Activated CD4-positive, alpha-beta T cell treated with anti-CD3 and anti-CD28 coated beads, Interleukin-2, amount 50 U/mL, for 4 hours (primary cell): Measurements from ENCODE around the gene LTBP3.

Experiments used
- DNase-seq, 2 experiments: peaks; one replicate each; pipeline ENCODE4 v3.0.0-alpha.2; 2020

The LTBP3 gene

GRCh38 chr11:65558002-65558929 lies at the start of gene LTBP3:
LTBP3 (minus strand) TSS chr11:65558359; CDS start chr11:65557959, 400 bp downstream.
- DNase-seq: peak in 1 of 2 experiments; percentile 25

- no peak for DNase-seq
Observed at GRCh38 chr11:65606876-65607613, 48.9 kb upstream of the LTBP3 start.

GRCh38 chr11:65604258-65604657 lies 46.1 kb upstream of the LTBP3 start:
- no peak for DNase-seq

- DNase-seq: no peak
Observed at GRCh38 chr11:65599955-65600246, 41.7 kb upstream of the LTBP3 start.

GRCh38 chr11:65599216-65599954 lies 41.2 kb upstream of the LTBP3 start:
- DNase-seq: no peak

GRCh38 chr11:65598258-65598699 lies 40.1 kb upstream of the LTBP3 start:
- no peak for DNase-seq

- no peak for DNase-seq
Observed at GRCh38 chr11:65596520-65596919, 38.4 kb upstream of the LTBP3 start.

GRCh38 chr11:65595543-65596281 lies 37.6 kb upstream of the LTBP3 start, which contains the start of gene KCNK7:
KCNK7 (minus strand) TSS chr11:65595800; CDS start chr11:65595772, 28 bp downstream.
- DNase-seq: no peak

GRCh38 chr11:65595131-65595530 lies 37.0 kb upstream of the LTBP3 start:
- no peak for DNase-seq

GRCh38 chr11:65593518-65594414 lies 35.6 kb upstream of the LTBP3 start:
- peak in 1 of 2 experiments; percentile 34 for DNase-seq

GRCh38 chr11:65592858-65593517 lies 34.8 kb upstream of the LTBP3 start:
- DNase-seq: no peak

GRCh38 chr11:65591939-65592857 lies 34.0 kb upstream of the LTBP3 start:
- DNase-seq: no peak

GRCh38 chr11:65590240-65590738 lies 32.1 kb upstream of the LTBP3 start:
- DNase-seq: no peak

- DNase-seq: no peak
Observed at GRCh38 chr11:65589444-65590239, 31.5 kb upstream of the LTBP3 start.

- DNase-seq: peak; percentile 67 to 71
Observed at GRCh38 chr11:65588199-65589054, 30.3 kb upstream of the LTBP3 start.

- no peak for DNase-seq
Observed at GRCh38 chr11:65586676-65587075, 28.5 kb upstream of the LTBP3 start.

GRCh38 chr11:65586247-65586630 lies 28.1 kb upstream of the LTBP3 start:
- DNase-seq: no peak
